NCI-H1417 treated with DMSO at 0.1 percent for 48 hours (cell line): ENCODE measurements around the gene B4GAT1.

Experiments
- DNase-seq: peaks from one replicate; lab custom pipeline; 2025; lab: John Stamatoyannopoulos, UW

Gene B4GAT1

DNA sequence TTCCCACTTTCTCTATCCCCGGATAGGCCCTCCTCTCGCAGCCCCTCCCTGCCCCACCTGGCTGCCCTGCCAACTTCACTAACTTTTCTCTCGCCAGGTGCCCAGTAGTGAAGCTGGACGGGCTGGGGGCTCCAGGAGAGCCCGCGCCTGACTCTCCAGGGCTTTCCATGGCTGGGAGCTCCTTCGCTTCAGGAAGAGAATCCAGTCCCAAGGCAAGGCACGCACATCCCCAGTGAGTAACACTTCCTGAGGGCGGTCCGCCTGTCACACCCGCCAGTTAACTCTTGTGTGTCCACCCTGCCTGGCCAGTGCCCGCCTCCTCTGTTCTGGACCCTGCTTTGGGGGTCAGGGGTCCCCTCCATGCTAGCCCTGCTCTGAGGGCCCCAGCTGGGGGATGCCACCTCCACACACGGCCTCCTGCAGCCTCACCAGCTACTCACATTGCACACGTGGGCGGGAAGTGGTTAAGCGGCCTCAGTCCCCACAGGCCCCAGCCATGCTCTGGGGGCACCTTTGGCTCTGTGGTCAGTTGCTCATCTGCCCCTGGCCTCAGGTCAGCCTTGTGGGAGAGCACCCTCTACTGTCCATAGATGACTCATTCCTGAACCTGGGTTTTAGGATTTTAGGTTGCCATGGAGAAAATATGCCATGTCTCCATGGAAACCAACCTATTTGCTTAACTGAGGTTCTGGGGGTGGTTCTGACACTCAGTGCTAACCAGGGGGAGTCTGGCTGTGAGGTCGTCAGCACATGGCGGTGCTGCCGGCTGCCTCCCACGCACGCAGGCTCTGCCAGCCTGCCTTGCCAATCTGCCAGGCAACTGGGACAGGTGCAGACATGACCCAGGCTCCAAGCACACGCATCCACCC lies 11.0 kb downstream of the B4GAT1 start, which contains the start of gene RIN1:
TSS of gene RIN1 (minus strand) at position 201 of the 869 bp plus-strand sequence. CDS start at position 169, 32 bp downstream.
- DNase-seq, result no peak

GRCh38 chr11:66335531-66336233 lies 11.7 kb downstream of the B4GAT1 start:
- no peak for DNase-seq

GRCh38 chr11:66334605-66335442 lies 12.6 kb downstream of the B4GAT1 start:
- DNase-seq, result no peak

- DNase-seq, result no peak
These were observed 13.4 kb downstream of the B4GAT1 start for GRCh38 chr11:66333896-66334604.

DNA sequence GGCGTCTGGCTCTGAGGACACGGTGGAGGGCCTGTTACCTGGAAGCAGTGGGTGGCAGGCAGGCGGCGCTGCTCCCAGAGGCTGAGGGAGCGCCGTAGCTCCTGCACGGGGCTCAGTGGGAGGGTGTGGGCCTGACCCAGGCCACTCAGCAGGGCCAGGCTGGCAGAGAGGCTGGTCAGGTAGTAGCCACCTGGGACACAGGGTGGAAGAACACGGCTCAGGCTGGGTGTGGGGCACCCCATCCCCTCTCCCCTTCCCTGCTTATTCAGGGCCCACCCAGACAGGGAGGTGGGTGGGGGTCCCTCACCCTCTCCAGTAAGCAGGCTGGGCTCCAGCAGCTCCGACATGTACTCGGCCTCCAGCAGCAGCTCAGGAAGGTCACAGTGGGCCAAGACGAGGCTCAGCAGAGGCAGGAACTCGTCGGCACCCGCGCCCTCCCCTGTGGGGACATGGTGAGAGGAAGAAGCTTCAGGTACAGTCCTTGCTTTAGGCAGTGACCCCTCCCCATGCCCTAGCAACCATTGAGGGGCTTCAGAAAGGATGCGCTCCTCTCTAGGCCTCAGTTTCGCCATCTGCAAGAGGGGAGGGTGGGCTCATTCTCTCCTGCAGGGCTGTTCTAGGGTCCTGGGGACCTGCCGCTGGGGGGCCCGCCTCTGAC lies 14.1 kb downstream of the B4GAT1 start:
- DNase-seq, result no peak

- no peak for DNase-seq
These were observed 14.8 kb downstream of the B4GAT1 start for GRCh38 chr11:66332371-66333219.

GRCh38 chr11:66331542-66332370 lies 15.7 kb downstream of the B4GAT1 start:
- DNase-seq, result no peak

GRCh38 chr11:66330931-66331330 lies 16.5 kb downstream of the B4GAT1 start:
- DNase-seq, result no peak

DNA sequence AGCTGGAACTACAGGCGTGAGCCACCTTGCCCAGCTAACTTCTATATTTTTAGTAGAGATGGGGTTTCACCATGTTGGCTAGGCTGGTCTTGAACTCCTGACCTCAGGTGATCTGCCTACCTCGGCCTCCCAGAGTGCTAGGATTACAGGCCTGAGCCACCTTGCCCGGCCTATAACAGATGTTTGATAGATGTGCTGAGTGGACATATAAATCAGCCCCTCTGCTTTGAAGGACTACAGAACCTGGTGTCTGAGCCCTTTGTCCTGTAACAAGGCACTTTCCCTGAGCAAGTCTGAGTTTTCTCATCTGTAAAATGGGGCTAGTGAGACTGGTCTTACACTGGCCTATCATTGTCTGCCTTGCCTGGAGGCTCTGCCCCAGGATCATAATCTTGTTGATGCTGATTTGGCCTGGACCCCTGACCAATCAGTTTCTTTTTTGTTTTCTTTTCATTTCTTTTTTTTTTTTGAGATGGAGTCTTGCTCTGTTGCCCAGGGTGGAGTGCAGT lies 18.2 kb downstream of the B4GAT1 start:
- no peak for DNase-seq

- DNase-seq, result no peak
These were observed 18.9 kb downstream of the B4GAT1 start for GRCh38 chr11:66328302-66329144.

DNA sequence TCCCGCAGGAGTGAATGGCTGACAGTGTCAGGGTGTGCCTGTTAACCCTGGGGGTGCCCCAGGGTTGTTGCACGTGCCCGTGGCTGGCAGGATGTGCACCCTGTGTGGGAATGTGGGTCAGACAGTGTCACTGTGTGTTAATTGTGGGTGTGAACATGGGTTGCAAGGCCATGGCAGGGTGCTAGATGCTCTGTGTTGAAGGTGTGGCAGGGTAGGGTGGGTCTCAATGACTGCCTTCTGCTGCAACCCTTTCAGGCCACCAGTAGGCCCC lies 19.5 kb downstream of the B4GAT1 start:
- no peak for DNase-seq

DNA sequence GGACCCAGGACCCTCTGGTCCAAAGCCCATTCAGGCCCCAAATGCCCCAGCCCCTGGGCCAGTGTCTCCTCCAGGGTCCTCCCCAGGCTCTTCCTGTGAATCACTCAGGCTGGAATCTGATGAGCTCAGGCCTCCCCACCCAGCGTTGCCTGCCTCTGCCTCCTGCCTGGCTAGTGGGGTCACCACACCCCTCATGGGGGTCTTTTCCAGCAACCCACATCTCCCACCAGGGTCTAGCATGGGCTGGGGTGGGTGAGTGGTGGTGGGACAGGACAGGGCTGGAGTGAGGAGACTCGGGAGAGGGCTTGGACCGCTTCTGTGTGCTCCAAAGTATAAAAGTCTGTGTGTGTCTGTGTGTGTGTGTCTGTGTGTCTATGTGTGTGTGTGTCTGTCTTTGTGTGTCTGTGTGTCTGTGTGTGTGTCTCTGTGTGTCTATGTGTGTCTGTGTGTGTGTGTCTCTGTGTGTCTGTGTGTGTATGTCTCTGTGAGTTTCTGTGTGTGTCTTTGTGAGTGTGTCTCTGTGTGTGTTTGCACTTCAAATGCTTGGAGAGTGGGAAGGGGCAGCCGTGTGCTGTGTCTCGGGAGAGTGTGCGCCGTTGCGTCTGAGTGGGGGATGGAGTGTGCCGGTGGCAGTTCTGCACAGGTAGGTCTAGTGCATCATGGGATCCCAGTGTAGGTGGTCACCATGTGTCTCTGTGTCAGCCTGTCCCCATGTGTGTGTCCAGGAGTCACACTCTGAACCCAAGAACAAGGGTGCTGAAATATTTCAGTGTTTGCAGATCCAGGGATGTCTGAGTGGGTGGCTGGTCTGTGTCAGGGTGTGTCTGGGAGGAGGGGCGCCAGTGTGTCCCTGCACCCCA lies 20.0 kb downstream of the B4GAT1 start:
- DNase-seq, result no peak

- DNase-seq, result no peak
These were observed 20.9 kb downstream of the B4GAT1 start for GRCh38 chr11:66326261-66327111.

DNA sequence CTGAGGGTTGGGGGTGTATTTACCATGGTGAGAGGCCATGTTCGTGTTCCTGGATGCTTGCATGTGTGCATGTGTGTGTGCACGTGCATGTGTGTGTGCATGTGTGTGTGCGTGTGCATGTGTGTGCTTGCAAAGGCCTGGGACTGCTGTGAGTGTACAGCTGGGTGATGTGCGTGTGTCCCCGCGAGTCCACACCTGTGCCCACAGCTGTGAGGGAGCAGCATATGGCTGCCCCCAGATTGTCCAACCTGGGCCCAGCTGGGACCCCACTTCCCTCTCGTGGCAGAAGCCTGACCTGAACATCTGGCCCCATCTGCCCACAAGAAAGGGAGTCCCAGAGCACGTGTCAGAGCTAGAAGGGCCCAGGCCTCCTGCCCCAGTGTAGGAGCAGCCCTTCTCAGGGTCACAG lies 22.2 kb downstream of the B4GAT1 start:
- no peak for DNase-seq

DNA sequence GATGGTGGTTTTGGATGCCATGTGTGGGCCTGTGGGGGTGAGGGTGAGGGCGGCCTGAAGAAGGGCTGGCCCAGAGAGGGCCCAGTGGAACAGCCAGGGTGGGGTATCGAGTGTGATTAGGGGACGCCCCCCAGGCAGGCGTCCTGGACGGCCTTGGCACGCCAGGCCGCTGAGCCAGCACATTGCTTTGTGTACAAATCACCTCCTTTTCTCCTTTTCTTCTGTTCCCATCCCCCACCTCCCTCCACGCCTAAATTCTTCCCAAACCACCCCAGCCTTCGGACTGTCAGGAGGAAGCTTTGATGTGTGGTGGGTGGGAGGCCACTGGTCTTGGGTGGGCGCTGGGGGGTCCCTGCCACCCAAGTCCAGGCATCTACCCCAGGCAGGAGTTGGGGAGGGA lies 22.8 kb downstream of the B4GAT1 start:
- DNase-seq, result no peak

GRCh38 chr11:66323684-66324083 lies 23.7 kb downstream of the B4GAT1 start:
- DNase-seq, result no peak
